ENCODE results near the gene MC1R. TPM values are rescaled to one million over a fixed set of nuclear protein-coding genes. Genes with fewer than 3 reads are reported as not detected.

MC1R gene
- total RNA-seq, 1 donor from 2014 or later, result 6.8 TPM

DNA sequence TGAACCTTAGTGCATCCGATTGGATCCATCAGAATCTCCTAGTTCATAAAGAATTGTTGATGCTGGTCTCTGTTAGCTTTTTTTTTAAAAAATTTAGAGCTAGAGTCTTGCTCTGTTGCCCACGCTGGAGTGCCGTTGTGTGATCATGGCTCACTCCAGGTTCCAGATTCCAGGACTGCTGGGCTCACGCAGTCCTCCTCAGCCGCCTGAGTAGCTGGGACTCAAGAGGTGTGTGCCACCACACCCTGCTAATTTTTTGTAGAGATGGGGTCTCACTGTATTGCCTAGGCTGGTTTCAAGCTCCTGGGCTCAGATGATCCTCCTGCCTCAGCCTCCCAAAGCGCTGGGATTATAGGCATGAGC is 37.3 kb upstream of the MC1R start:
- Mint-ChIP-seq H3K36me3 (ENCODE audit: low read depth) (peaks cover 58% of the 10 kb centered on the region), H3K4me1 (no peaks in the 10 kb centered on the region), H3K27ac (no peak overlapping the region), H3K4me3 (no peak overlapping the region), H3K9me3 (no peaks in the 10 kb centered on the region), H3K27me3 (no peaks in the 10 kb centered on the region)
- ATAC-seq (ENCODE audit: low read depth), result no peak
- TF ChIP-seq, protein P1, sequence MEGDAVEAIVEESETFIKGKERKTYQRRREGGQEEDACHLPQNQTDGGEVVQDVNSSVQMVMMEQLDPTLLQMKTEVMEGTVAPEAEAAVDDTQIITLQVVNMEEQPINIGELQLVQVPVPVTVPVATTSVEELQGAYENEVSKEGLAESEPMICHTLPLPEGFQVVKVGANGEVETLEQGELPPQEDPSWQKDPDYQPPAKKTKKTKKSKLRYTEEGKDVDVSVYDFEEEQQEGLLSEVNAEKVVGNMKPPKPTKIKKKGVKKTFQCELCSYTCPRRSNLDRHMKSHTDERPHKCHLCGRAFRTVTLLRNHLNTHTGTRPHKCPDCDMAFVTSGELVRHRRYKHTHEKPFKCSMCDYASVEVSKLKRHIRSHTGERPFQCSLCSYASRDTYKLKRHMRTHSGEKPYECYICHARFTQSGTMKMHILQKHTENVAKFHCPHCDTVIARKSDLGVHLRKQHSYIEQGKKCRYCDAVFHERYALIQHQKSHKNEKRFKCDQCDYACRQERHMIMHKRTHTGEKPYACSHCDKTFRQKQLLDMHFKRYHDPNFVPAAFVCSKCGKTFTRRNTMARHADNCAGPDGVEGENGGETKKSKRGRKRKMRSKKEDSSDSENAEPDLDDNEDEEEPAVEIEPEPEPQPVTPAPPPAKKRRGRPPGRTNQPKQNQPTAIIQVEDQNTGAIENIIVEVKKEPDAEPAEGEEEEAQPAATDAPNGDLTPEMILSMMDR (IDR thresholded peaks at IDR 0.05), result no peak
- no peak for DNase-seq
- CTCF ChIA-PET, result interaction anchor here (0.6 kb wide), 1 partner anchor 68 kb away, joined by 3 read pairs; no protein-coding TSS in a partner anchor
- POLR2A ChIA-PET, result interaction anchor here (0.6 kb wide), 1 partner anchor 15 kb away, joined by 5 read pairs; no protein-coding TSS in a partner anchor
- intact Hi-C loops (cut with micrococcal nuclease), result loop anchor here (2.0 kb wide), 1 partner anchor 23 kb away; no protein-coding TSS in a partner anchor

DNA sequence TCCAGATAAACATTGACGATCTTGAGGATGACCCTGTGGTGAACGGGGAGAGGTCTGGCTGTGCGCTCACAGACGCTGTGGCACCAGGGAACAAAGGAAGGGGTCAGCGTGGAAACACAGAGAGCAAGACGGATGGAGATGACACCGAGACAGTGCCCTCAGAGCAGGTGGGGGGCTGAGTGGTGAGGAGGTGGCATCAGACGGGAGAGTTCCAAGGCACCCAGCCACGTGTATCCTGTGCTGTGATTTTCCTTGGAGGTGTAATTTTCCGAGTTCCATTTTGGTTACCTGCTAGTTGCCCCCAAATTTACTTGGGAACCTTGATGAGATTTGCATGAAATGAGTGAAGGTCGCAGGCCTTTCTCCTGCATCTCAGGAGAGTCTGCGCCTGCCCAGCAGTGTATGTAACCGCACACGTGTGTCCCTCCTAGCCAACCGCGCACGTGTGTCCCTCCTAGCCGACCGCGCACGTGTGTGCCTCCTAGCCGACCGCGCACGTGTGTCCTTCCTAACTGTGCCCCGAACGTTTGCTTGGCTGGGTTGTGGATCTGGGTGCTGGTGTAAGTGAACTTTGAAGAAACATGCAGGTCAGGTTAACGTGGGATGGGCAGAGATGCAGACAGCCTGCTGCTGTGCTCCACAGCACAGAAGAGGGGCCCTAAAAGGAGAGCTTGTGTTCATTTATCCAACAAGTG is 35.2 kb upstream of the MC1R start:
- TF ChIP-seq, protein P1 (IDR thresholded peaks at IDR 0.05), result no peak
- Mint-ChIP-seq H3K4me3 (no peak overlapping the region), H3K4me1 (no peaks in the 10 kb centered on the region), H3K27ac (no peak overlapping the region), H3K36me3 (ENCODE audit: low read depth) (peaks cover 68% of the 10 kb centered on the region), H3K27me3 (no peaks in the 10 kb centered on the region), H3K9me3 (no peaks in the 10 kb centered on the region)
- intact Hi-C loops (cut with micrococcal nuclease), result no loop called here
- CTCF ChIA-PET, result no interaction called here
- POLR2A ChIA-PET, result no interaction called here
- ATAC-seq (ENCODE audit: low read depth) (no peak), DNase-seq (no peak)

DNA sequence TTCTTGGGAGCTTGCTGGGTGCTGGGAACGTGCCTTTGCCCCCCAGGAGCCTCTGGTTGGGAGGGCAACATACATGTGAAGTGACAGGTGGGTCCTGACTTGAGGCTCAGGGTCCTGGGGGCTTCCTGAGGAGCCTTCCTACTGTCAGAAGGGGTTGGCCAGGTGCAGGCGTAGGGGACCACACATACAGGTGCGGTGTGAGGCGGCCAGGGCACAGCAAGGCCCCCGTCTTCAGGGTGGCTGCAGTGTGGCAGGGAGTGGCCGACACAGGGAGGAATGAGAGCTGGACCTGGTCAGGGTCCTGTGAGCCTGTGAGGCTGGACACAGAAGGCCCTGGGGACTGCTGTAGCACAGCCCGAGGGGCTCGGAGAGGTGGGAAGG is 34.6 kb upstream of the MC1R start:
- DNase-seq (no peak), ATAC-seq (ENCODE audit: low read depth) (no peak)
- H3K27me3 Mint-ChIP-seq, result no peaks in the 10 kb centered on the region
- peaks cover 67% of the 10 kb centered on the region for H3K36me3 Mint-ChIP-seq (ENCODE audit: low read depth)
- H3K27ac Mint-ChIP-seq, result no peak overlapping the region
- TF ChIP-seq, protein P1 (IDR thresholded peaks at IDR 0.05), result no peak
- ChIA-PET CTCF (no interaction called here), POLR2A (no interaction called here)
- intact Hi-C loops (cut with micrococcal nuclease), result no loop called here
- H3K4me3 Mint-ChIP-seq, result no peak overlapping the region
- no peaks in the 10 kb centered on the region for H3K9me3 Mint-ChIP-seq
- H3K4me1 Mint-ChIP-seq, result no peaks in the 10 kb centered on the region

DNA sequence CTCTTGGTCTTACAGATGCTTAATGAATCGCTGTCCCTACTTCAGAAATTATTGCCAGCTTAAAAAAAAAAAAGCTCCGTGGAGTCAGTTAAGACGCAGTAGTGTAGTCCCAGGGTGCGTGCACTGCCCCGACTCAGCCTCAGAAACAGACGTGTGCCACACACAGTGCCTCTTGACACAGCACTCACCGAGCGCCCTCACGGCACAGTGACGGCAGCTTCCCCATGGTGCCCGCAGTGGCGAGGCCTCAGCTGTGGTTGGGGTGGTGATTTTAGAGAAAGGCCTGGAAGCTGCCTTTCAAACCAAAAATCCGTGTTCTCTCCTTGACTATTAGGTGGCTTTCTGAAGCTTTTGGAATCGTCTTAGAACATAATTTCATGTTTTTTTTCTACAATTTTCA is 31.4 kb upstream of the MC1R start:
- Mint-ChIP-seq H3K4me3 (no peak overlapping the region), H3K4me1 (no peaks in the 10 kb centered on the region), H3K9me3 (no peaks in the 10 kb centered on the region), H3K36me3 (ENCODE audit: low read depth) (peaks cover 78% of the 10 kb centered on the region), H3K27me3 (no peaks in the 10 kb centered on the region), H3K27ac (no peak overlapping the region)
- ATAC-seq (ENCODE audit: low read depth), result no peak
- ChIA-PET POLR2A (interaction anchor here (0.5 to 1.6 kb wide), 2 partner anchors 14 to 627 kb away, joined by 6 to 7 read pairs; partner anchors contain the start of gene TCF25), CTCF (interaction anchor here (2.2 kb wide), 1 partner anchor 22 kb away, joined by 8 read pairs; no protein-coding TSS in a partner anchor)
- TF ChIP-seq, protein P1 (IDR thresholded peaks at IDR 0.05), result no peak
- intact Hi-C loops (cut with micrococcal nuclease), result no loop called here
- DNase-seq, result no peak

DNA sequence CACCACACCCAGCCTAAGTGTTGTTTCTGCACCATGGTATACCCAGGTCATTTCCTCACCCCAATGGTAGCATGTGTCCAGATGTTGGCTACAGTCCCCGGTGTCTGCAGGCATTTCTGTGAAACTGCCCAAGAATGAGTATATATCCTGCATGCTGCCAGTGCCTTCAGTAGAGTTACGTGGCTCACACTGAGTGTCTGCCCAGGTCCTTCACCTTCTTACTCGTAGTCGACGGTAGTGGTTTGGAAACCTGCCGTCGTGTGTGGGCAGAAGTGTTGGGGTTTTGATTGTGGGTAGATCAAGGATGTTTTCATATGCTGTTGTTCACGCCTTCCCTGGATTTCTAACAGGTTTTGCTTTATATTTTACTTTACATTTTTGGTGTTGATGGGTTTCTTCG is 28.5 kb upstream of the MC1R start:
- H3K36me3 Mint-ChIP-seq (ENCODE audit: low read depth), result peaks cover 81% of the 10 kb centered on the region
- ATAC-seq (ENCODE audit: low read depth) (no peak), DNase-seq (no peak)
- H3K27me3 Mint-ChIP-seq, result no peaks in the 10 kb centered on the region
- ChIA-PET CTCF (no interaction called here), POLR2A (no interaction called here)
- H3K9me3 Mint-ChIP-seq, result no peaks in the 10 kb centered on the region
- TF ChIP-seq, protein P1 (IDR thresholded peaks at IDR 0.05), result no peak
- intact Hi-C loops (cut with micrococcal nuclease), result no loop called here
- no peak overlapping the region for H3K4me3 Mint-ChIP-seq
- H3K4me1 Mint-ChIP-seq, result no peaks in the 10 kb centered on the region
- H3K27ac Mint-ChIP-seq, result no peak overlapping the region
